CD4-positive, CD25-positive, alpha-beta regulatory T cell (primary cell): ENCODE measurements around the gene MARK2. TPM values are rescaled to one million over a fixed set of nuclear protein-coding genes. Genes with fewer than 3 reads are reported as not detected.
"Not testable (repeated sequence)": the region's sequence is repeated elsewhere in the genome, so short reads cannot be mapped to it uniquely, and the experiment has no call there.

Experiments
- ATAC-seq, 2 donors: fragments of 150-1000 bp; cut with Tn5 transposase; one replicate each; pipeline ENCODE4 v1.10.0; 2021; ENCODE audit warnings: low read depth in 2 of 2, moderate number of reproducible peaks in 2 of 2, moderate library complexity in 1 of 2
- DNase-seq, 3 donors: peaks; one replicate each; pipeline versions ENCODE4 v3.0.0 to v3.0.0-alpha.2; 2012 to 2022; ENCODE audit warnings: mixed read lengths in 1 of 3
- H3K27ac ChIP-seq: one replicate; pipeline ENCODE4 v1.7.0; 2013; ENCODE audit warnings: mild to moderate bottlenecking, low read length; ENCODE audit not compliant: insufficient read depth, poor library complexity, severe bottlenecking
- H3K27me3 ChIP-seq: one replicate; pipeline ENCODE4 v1.7.0; 2013; ENCODE audit warnings: low read length; ENCODE audit not compliant: control insufficient read depth, insufficient read depth
- H3K36me3 ChIP-seq: one replicate; pipeline ENCODE4 v1.7.0; 2013; ENCODE audit warnings: mild to moderate bottlenecking, low read length, moderate library complexity; ENCODE audit not compliant: control insufficient read depth, insufficient read depth
- H3K4me1 ChIP-seq: 2 replicates; pipeline ENCODE4 v1.7.0; 2013; ENCODE audit warnings: mild to moderate bottlenecking, low read length; ENCODE audit not compliant: insufficient read depth, control insufficient read depth, poor library complexity, severe bottlenecking
- H3K4me3 ChIP-seq: one replicate; pipeline ENCODE4 v1.7.0; 2013; ENCODE audit warnings: low read depth, mild to moderate bottlenecking, low read length, moderate library complexity
- H3K9me3 ChIP-seq, 2 experiments: 1 replicate in 1 of 2; 2 replicates in 1 of 2; pipeline ENCODE4 v1.7.0; 2013; ENCODE audit warnings: low read length in 2 of 2, mild to moderate bottlenecking in 1 of 2, moderate library complexity in 1 of 2; ENCODE audit not compliant: control insufficient read depth in 2 of 2
- H3K27ac Mint-ChIP-seq, 3 donors: one replicate each; pipeline ENCODE4 v1.8.0; 2020 to 2022; ENCODE audit warnings: mild to moderate bottlenecking in 3 of 3, mixed read lengths in 3 of 3, moderate library complexity in 2 of 3
- H3K27me3 Mint-ChIP-seq: one replicate; pipeline ENCODE4 v1.8.0; 2022; ENCODE audit warnings: mild to moderate bottlenecking, mixed read lengths
- H3K36me3 Mint-ChIP-seq: one replicate; pipeline ENCODE4 v1.8.0; 2020; ENCODE audit warnings: mixed read lengths
- H3K4me1 Mint-ChIP-seq, 4 donors: one replicate each; pipeline ENCODE4 v1.8.0; 2020 to 2022; ENCODE audit warnings: mixed read lengths in 4 of 4, mild to moderate bottlenecking in 1 of 4
- H3K4me3 Mint-ChIP-seq, 4 donors: one replicate each; pipeline ENCODE4 v1.8.0; 2020 to 2022; ENCODE audit warnings: mild to moderate bottlenecking in 4 of 4, mixed read lengths in 4 of 4, moderate library complexity in 3 of 4
- H3K9me3 Mint-ChIP-seq, 7 donors: one replicate each; pipeline ENCODE4 v1.8.0; 2020 to 2022; ENCODE audit warnings: mixed read lengths in 7 of 7, mild to moderate bottlenecking in 3 of 7, moderate library complexity in 2 of 7
- polyA plus RNA-seq, 4 donors: library from polyadenylated mRNA; unstranded; fragments of 300-500 nt; fragmentation: Illumina TruSeq; gene quantifications; one replicate each; pipeline ENCODE4 v1.2.3, GENCODE V29; 2021
- total RNA-seq: library from RNA; stranded (reverse); gene quantifications from one replicate; pipeline ENCODE4 v1.2.3, GENCODE V29; 2022

MARK2 gene
- total and polyA plus RNA-seq, 5 donors from 2014 or later, result 29.3 to 66.6 (median 38.5) TPM

GRCh38 chr11:63805844-63806415 is 33.0 kb upstream of the MARK2 start:
- no peaks in the 10 kb centered on the region for H3K36me3 Mint-ChIP-seq
- ATAC-seq, result no peak
- DNase-seq, result no peak
- H3K4me1 ChIP-seq, result no peaks in the 10 kb centered on the region
- no peak overlapping the region for H3K27ac ChIP-seq
- H3K9me3 ChIP-seq, result no peaks in the 10 kb centered on the region
- H3K9me3 Mint-ChIP-seq, result no peaks in the 10 kb centered on the region
- H3K4me3 Mint-ChIP-seq, result no peak overlapping the region
- peaks cover 4% of the 10 kb centered on the region for H3K27me3 Mint-ChIP-seq
- no peaks in the 10 kb centered on the region for H3K4me1 Mint-ChIP-seq
- H3K27me3 ChIP-seq, result no peaks in the 10 kb centered on the region
- no peak overlapping the region for H3K27ac Mint-ChIP-seq
- H3K4me3 ChIP-seq, result no peak overlapping the region
- H3K36me3 ChIP-seq, result no peaks in the 10 kb centered on the region

DNA sequence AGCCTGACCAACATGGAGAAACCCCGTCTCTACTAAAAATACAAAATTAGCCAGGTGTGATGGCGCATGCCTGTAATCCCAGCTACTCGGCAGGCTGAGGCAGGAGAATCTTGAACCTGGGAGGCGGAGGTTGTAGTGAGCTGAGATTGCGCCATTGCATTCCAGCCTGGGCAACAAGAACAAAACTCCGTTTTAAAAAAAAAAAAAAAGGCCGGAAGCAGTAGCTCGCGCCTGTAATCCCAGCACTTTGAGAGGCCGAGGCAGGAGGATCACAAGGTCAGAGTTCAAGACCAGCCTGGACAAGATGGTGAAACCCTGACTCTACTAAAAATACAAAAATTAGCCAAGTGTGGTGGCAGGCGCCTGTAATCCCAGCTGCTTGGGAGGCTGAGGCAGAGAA is 28.5 kb upstream of the MARK2 start:
- H3K4me1 ChIP-seq, result peaks cover 22% of the 10 kb centered on the region
- H3K9me3 ChIP-seq, H3K36me3 Mint-ChIP-seq, H3K36me3 ChIP-seq, DNase-seq, H3K27ac ChIP-seq, H3K27me3 Mint-ChIP-seq, H3K9me3 Mint-ChIP-seq, H3K4me3 ChIP-seq, H3K27me3 ChIP-seq, H3K27ac Mint-ChIP-seq, ATAC-seq: not testable (repeated sequence)
- peak overlapping the region in 1 of 4 donors; percentile 10 for H3K4me3 Mint-ChIP-seq
- H3K4me1 Mint-ChIP-seq, result peaks cover 7 to 22% (median 13%) of the 10 kb centered on the region in 4 donors

GRCh38 chr11:63811522-63811921 is 27.4 kb upstream of the MARK2 start:
- peak overlapping the region; percentile 65 to 86 (median 80) for H3K4me3 Mint-ChIP-seq
- Histone ChIP-seq H3K9me3 (no peaks in the 10 kb centered on the region), H3K4me3 (no peak overlapping the region), H3K36me3 (peaks cover 5% of the 10 kb centered on the region), H3K27ac (no peak overlapping the region), H3K4me1 (peaks cover 26% of the 10 kb centered on the region), H3K27me3 (no peaks in the 10 kb centered on the region)
- H3K9me3 Mint-ChIP-seq, result no peaks in the 10 kb centered on the region
- peaks cover 5% of the 10 kb centered on the region for H3K36me3 Mint-ChIP-seq
- no peak overlapping the region for H3K27ac Mint-ChIP-seq
- H3K4me1 Mint-ChIP-seq, result peaks cover 7 to 31% (median 18%) of the 10 kb centered on the region in 4 donors
- H3K27me3 Mint-ChIP-seq, result no peaks in the 10 kb centered on the region
- DNase-seq (no peak), ATAC-seq (no peak)

GRCh38 chr11:63813035-63813562 is 25.8 kb upstream of the MARK2 start, which contains the start of gene SPINDOC:
SPINDOC (plus strand) TSS chr11:63813456; CDS start chr11:63813687, 231 bp downstream.
- H3K4me1 ChIP-seq, result peaks cover 26% of the 10 kb centered on the region
- H3K36me3 Mint-ChIP-seq, result peaks cover 13% of the 10 kb centered on the region
- peaks cover 8% of the 10 kb centered on the region for H3K36me3 ChIP-seq
- peak within 1 kb of the TSS; percentile 83 to 87 (median 86) for H3K4me3 Mint-ChIP-seq
- H3K27me3 ChIP-seq, result no peaks in the 10 kb centered on the region
- peaks cover 0 to 1% (median 0%) of the 10 kb centered on the region in 7 donors for H3K9me3 Mint-ChIP-seq
- H3K4me3 ChIP-seq, result peak within 1 kb of the TSS; percentile 72
- no peaks in the 10 kb centered on the region for H3K9me3 ChIP-seq
- peak within 1 kb of the TSS; percentile 55 to 74 (median 57) for H3K27ac Mint-ChIP-seq
- H3K4me1 Mint-ChIP-seq, result peaks cover 7 to 35% (median 18%) of the 10 kb centered on the region in 4 donors
- H3K27me3 Mint-ChIP-seq, result no peaks in the 10 kb centered on the region
- ATAC-seq (peak; percentile 87 to 90), DNase-seq (peak; percentile 59 to 72 (median 70))
- H3K27ac ChIP-seq, result peak within 1 kb of the TSS; percentile 55

GRCh38 chr11:63813563-63814382 is 25.1 kb upstream of the MARK2 start:
- Histone ChIP-seq H3K36me3 (peaks cover 13% of the 10 kb centered on the region), H3K27ac (peak overlapping the region; percentile 55), H3K9me3 (no peaks in the 10 kb centered on the region), H3K27me3 (no peaks in the 10 kb centered on the region), H3K4me3 (peak overlapping the region; percentile 72), H3K4me1 (peaks cover 26% of the 10 kb centered on the region)
- Mint-ChIP-seq H3K36me3 (peaks cover 13% of the 10 kb centered on the region), H3K27me3 (no peaks in the 10 kb centered on the region), H3K4me1 (peaks cover 7 to 35% (median 18%) of the 10 kb centered on the region in 4 donors), H3K4me3 (peak overlapping the region; percentile 81 to 87 (median 82)), H3K9me3 (peaks cover 0 to 1% (median 0%) of the 10 kb centered on the region in 7 donors), H3K27ac (peak overlapping the region; percentile 12 to 74 (median 57))
- peak; percentile 16 to 65 (median 24) for DNase-seq
- peak; percentile 16 to 18 for ATAC-seq

- H3K36me3 Mint-ChIP-seq, result peaks cover 13% of the 10 kb centered on the region
- H3K4me1 ChIP-seq, result peaks cover 26% of the 10 kb centered on the region
- ATAC-seq, result no peak
- peaks cover 7 to 35% (median 18%) of the 10 kb centered on the region in 4 donors for H3K4me1 Mint-ChIP-seq
- no peaks in the 10 kb centered on the region for H3K27me3 Mint-ChIP-seq
- peak overlapping the region; percentile 81 to 87 (median 82) for H3K4me3 Mint-ChIP-seq
- H3K27ac ChIP-seq, result peak overlapping the region; percentile 55
- H3K9me3 Mint-ChIP-seq, result peaks cover 0 to 1% (median 0%) of the 10 kb centered on the region in 7 donors
- peaks cover 14% of the 10 kb centered on the region for H3K36me3 ChIP-seq
- H3K9me3 ChIP-seq, result no peaks in the 10 kb centered on the region
- no peaks in the 10 kb centered on the region for H3K27me3 ChIP-seq
- DNase-seq, result no peak
- H3K27ac Mint-ChIP-seq, result peak overlapping the region; percentile 12 to 79 (median 57)
- peak overlapping the region; percentile 72 for H3K4me3 ChIP-seq
Measured at GRCh38 chr11:63814383-63814736, 24.6 kb upstream of the MARK2 start.

- Histone ChIP-seq H3K9me3 (no peaks in the 10 kb centered on the region), H3K4me1 (peaks cover 26% of the 10 kb centered on the region), H3K27me3 (no peaks in the 10 kb centered on the region), H3K27ac (no peak overlapping the region), H3K36me3 (peaks cover 21% of the 10 kb centered on the region), H3K4me3 (no peak overlapping the region)
- H3K27me3 Mint-ChIP-seq, result no peaks in the 10 kb centered on the region
- H3K36me3 Mint-ChIP-seq, result peaks cover 19% of the 10 kb centered on the region
- peaks cover 7 to 35% (median 18%) of the 10 kb centered on the region in 4 donors for H3K4me1 Mint-ChIP-seq
- peak overlapping the region in 2 of 4 donors; percentile 17 to 72 for H3K4me3 Mint-ChIP-seq
- H3K27ac Mint-ChIP-seq, result peak overlapping the region in 1 of 3 donors; percentile 67
- DNase-seq (no peak), ATAC-seq (no peak)
- H3K9me3 Mint-ChIP-seq, result peaks cover 0 to 1% (median 0%) of the 10 kb centered on the region in 7 donors
Measured at GRCh38 chr11:63816166-63816565, 22.7 kb upstream of the MARK2 start.
